Activated CD8-positive, alpha-beta T cell treated with anti-CD3 and anti-CD28 coated beads for 36 hours (primary cell): Measurements from ENCODE around the gene CLINT1. TPM values are rescaled to one million over a fixed set of nuclear protein-coding genes. Genes with fewer than 3 reads are reported as not detected.

Experiments used
- ATAC-seq: fragments of 200-7000 bp; cut with Tn5 transposase; one replicate; pipeline ENCODE4 v1.10.0; 2021; ENCODE audit warnings: mild to moderate bottlenecking, moderate library complexity
- CTCF ChIA-PET: fragments of 350-600 bp; sonication (Branson Sonifier 250); formaldehyde crosslinking; loops from one replicate; lab custom pipeline; 2021; ENCODE audit warnings: antibody characterized with exemption; lab: Charles Lee
- POLR2A ChIA-PET: fragments of 350-600 bp; sonication (Branson Sonifier 250); formaldehyde crosslinking; loops from one replicate; lab custom pipeline; 2021; ENCODE audit warnings: antibody characterized with exemption; lab: Charles Lee
- DNase-seq: peaks from one replicate; pipeline ENCODE4 v3.0.0-alpha.2; 2020
- H3K27ac Mint-ChIP-seq: one replicate; pipeline ENCODE4 v1.8.0; 2021; ENCODE audit warnings: mild to moderate bottlenecking, mixed read lengths
- H3K27me3 Mint-ChIP-seq: one replicate; pipeline ENCODE4 v1.8.0; 2021; ENCODE audit warnings: mixed read lengths
- H3K36me3 Mint-ChIP-seq: one replicate; pipeline ENCODE4 v1.8.0; 2021; ENCODE audit warnings: low read depth, mixed read lengths
- H3K4me1 Mint-ChIP-seq: one replicate; pipeline ENCODE4 v1.8.0; 2021; ENCODE audit warnings: low read depth, mixed read lengths
- H3K4me3 Mint-ChIP-seq: one replicate; pipeline ENCODE4 v1.8.0; 2021; ENCODE audit warnings: mild to moderate bottlenecking, moderate library complexity, mixed read lengths
- H3K9me3 Mint-ChIP-seq: one replicate; pipeline ENCODE4 v1.8.0; 2021; ENCODE audit warnings: mixed read lengths
- CTCF ChIP-seq: fragments of 200-600 bp; IDR thresholded peaks from one replicate; pipeline ENCODE4 v1.8.0; 2022; ENCODE audit warnings: antibody characterized with exemption, mild to moderate bottlenecking
- intact Hi-C: fragments of 100-400 bp; cut with micrococcal nuclease; formaldehyde crosslinking; loops from one replicate; pipeline ENCODE4 v1.10.0; 2022
- total RNA-seq, 2 experiments: library from RNA; stranded (reverse); gene quantifications; one replicate each; pipeline ENCODE4 v1.2.3, GENCODE V29; 2021

Gene CLINT1
- total RNA-seq, 2 experiments from 2014 or later: 56.8 to 60.7 TPM

GRCh38 chr5:157877821-157878220 lies 18.9 kb upstream of the CLINT1 start:
- Mint-ChIP-seq H3K9me3 (no peaks in the 10 kb centered on the region), H3K27me3 (no peaks in the 10 kb centered on the region), H3K36me3 (no peaks in the 10 kb centered on the region), H3K4me1 (no peaks in the 10 kb centered on the region), H3K4me3 (no peak overlapping the region), H3K27ac (no peak overlapping the region)
- DNase-seq (no peak), ATAC-seq (no peak)
- ChIA-PET CTCF (no interaction called here), POLR2A (interaction anchor here (1.1 kb wide), 1 partner anchor 13 kb away, joined by 4 read pairs; no protein-coding TSS in a partner anchor)
- no peak for TF ChIP-seq CTCF
- intact Hi-C loops: no loop called here

GRCh38 chr5:157874861-157875260 lies 15.9 kb upstream of the CLINT1 start:
- H3K4me3 Mint-ChIP-seq: no peak overlapping the region
- H3K27me3 Mint-ChIP-seq: no peaks in the 10 kb centered on the region
- no peak for ATAC-seq

GRCh38 chr5:157870837-157871834 lies 12.2 kb upstream of the CLINT1 start:
- H3K9me3 Mint-ChIP-seq: peaks cover 3% of the 10 kb centered on the region
- peak; percentile 61 for ATAC-seq
- no peak for TF ChIP-seq CTCF
- H3K4me1 Mint-ChIP-seq: peaks cover 15% of the 10 kb centered on the region
- H3K36me3 Mint-ChIP-seq: no peaks in the 10 kb centered on the region
- intact Hi-C loops: no loop called here
- no peaks in the 10 kb centered on the region for H3K27me3 Mint-ChIP-seq
- no peak overlapping the region for H3K4me3 Mint-ChIP-seq
- DNase-seq: no peak
- no peak overlapping the region for H3K27ac Mint-ChIP-seq
- POLR2A ChIA-PET: interaction anchor here (2.1 kb wide), 1 partner anchor 10 kb away, joined by 7 read pairs; no protein-coding TSS in a partner anchor
- CTCF ChIA-PET: interaction anchor here (1.5 kb wide), 1 partner anchor 54 kb away, joined by 3 read pairs; no protein-coding TSS in a partner anchor

More at GRCh38 chr5:157874861-157875260, 15.9 kb upstream of the CLINT1 start:
- intact Hi-C loops: no loop called here
- ChIA-PET CTCF (no interaction called here), POLR2A (no interaction called here)
- no peak for DNase-seq
- TF ChIP-seq CTCF: no peak
- Mint-ChIP-seq H3K9me3 (no peaks in the 10 kb centered on the region), H3K36me3 (no peaks in the 10 kb centered on the region), H3K4me1 (peaks cover 15% of the 10 kb centered on the region), H3K27ac (no peak overlapping the region)

- DNase-seq: no peak
- Mint-ChIP-seq H3K27me3 (no peaks in the 10 kb centered on the region), H3K36me3 (no peaks in the 10 kb centered on the region), H3K4me1 (peaks cover 27% of the 10 kb centered on the region), H3K27ac (no peak overlapping the region), H3K4me3 (no peak overlapping the region), H3K9me3 (peaks cover 3% of the 10 kb centered on the region)
- TF ChIP-seq CTCF: no peak
- ChIA-PET POLR2A (interaction anchor here (0.7 to 1.3 kb wide), 3 partner anchors 17 to 52 kb away, joined by 3 to 4 read pairs (median 4); no protein-coding TSS in a partner anchor), CTCF (interaction anchor here (0.9 to 1.0 kb wide), 2 partner anchors 51 to 62 kb away, joined by 3 read pairs; no protein-coding TSS in a partner anchor)
- intact Hi-C loops: no loop called here
- ATAC-seq: no peak
These were observed 8.9 kb upstream of the CLINT1 start for GRCh38 chr5:157867751-157868387.
